GM23338 (cell line): ENCODE data around the gene CEP95. TPM values are rescaled to one million over a fixed set of nuclear protein-coding genes. Genes with fewer than 3 reads are reported as not detected.

Source experiments
- ATAC-seq: fragments of 200-7000 bp; cut with Tn5 transposase; 3 replicates; pipeline ENCODE4 v1.9.1; 2020
- DNase-seq: peaks from one replicate; pipeline ENCODE4 v3.0.0-alpha.2; 2015; ENCODE audit warnings: low spot score
- H2AFZ ChIP-seq: fragments of 200-600 bp; sonication (generic); 2 replicates; pipeline ENCODE4 v1.8.0; 2016; ENCODE audit warnings: antibody characterized with exemption, mild to moderate bottlenecking, moderate library complexity
- H3F3A ChIP-seq: fragments of 200-600 bp; sonication (generic); replicated peaks from 2 replicates; pipeline ENCODE4 v1.8.0; 2017; ENCODE audit warnings: antibody characterized with exemption, mixed run types, low read depth
- H3K27ac ChIP-seq: fragments of 200-600 bp; sonication (generic); 2 replicates; pipeline ENCODE4 v1.6.1; 2016; ENCODE audit warnings: low read depth
- H3K27me3 ChIP-seq: fragments of 200-600 bp; sonication (generic); 2 replicates; pipeline ENCODE4 v1.8.0; 2016; ENCODE audit warnings: mild to moderate bottlenecking, mixed run types, moderate library complexity; ENCODE audit not compliant: insufficient read depth
- H3K36me3 ChIP-seq: fragments of 200-600 bp; sonication (generic); 2 replicates; pipeline ENCODE4 v1.8.0; 2016; ENCODE audit warnings: mild to moderate bottlenecking; ENCODE audit not compliant: insufficient read depth
- H3K4me1 ChIP-seq: fragments of 200-600 bp; sonication (generic); 2 replicates; pipeline ENCODE4 v1.8.0; 2016; ENCODE audit warnings: mild to moderate bottlenecking, moderate library complexity; ENCODE audit not compliant: insufficient read depth
- H3K4me2 ChIP-seq: fragments of 200-600 bp; sonication (generic); 2 replicates; pipeline ENCODE4 v1.7.1; 2017; ENCODE audit warnings: mixed run types
- H3K4me3 ChIP-seq: fragments of 200-600 bp; sonication (generic); 2 replicates; pipeline ENCODE4 v1.6.1; 2016; ENCODE audit warnings: mixed run types
- H3K79me2 ChIP-seq: fragments of 200-600 bp; sonication (generic); replicated peaks from 2 replicates; pipeline ENCODE4 v1.8.0; 2017; ENCODE audit warnings: mild to moderate bottlenecking; ENCODE audit not compliant: insufficient read depth
- H3K9me2 ChIP-seq: fragments of 200-600 bp; sonication (generic); 2 replicates; pipeline ENCODE4 v1.8.0; 2017; ENCODE audit not compliant: insufficient read depth
- H4K20me1 ChIP-seq: fragments of 200-600 bp; sonication (generic); replicated peaks from 2 replicates; pipeline ENCODE4 v1.8.0; 2017; ENCODE audit warnings: mild to moderate bottlenecking; ENCODE audit not compliant: insufficient read depth
- H3K27ac Mint-ChIP-seq: 2 replicates; pipeline ENCODE4 v1.8.0; 2020; ENCODE audit warnings: inconsistent platforms, mild to moderate bottlenecking, moderate library complexity, mixed read lengths
- H3K27me3 Mint-ChIP-seq: 3 replicates; pipeline ENCODE4 v1.8.0; 2022; ENCODE audit warnings: low read depth, mild to moderate bottlenecking, moderate library complexity, mixed read lengths, inconsistent platforms; ENCODE audit not compliant: insufficient read depth, poor library complexity
- H3K36me3 Mint-ChIP-seq: 3 replicates; pipeline ENCODE4 v1.8.0; 2021; ENCODE audit warnings: low read depth, mild to moderate bottlenecking, inconsistent platforms, moderate library complexity, mixed read lengths
- H3K4me1 Mint-ChIP-seq: 3 replicates; pipeline ENCODE4 v1.8.0; 2020; ENCODE audit warnings: mild to moderate bottlenecking, inconsistent platforms, mixed read lengths
- H3K4me3 Mint-ChIP-seq: 3 replicates; pipeline ENCODE4 v1.8.0; 2021; ENCODE audit warnings: moderate library complexity, mild to moderate bottlenecking, inconsistent platforms, mixed read lengths
- H3K9me3 Mint-ChIP-seq: 3 replicates; pipeline ENCODE4 v1.8.0; 2020; ENCODE audit warnings: moderate library complexity, mild to moderate bottlenecking, inconsistent platforms, mixed read lengths
- CREB1 ChIP-seq: fragments of 250-450 bp; sonication (Bioruptor Pico); IDR thresholded peaks from 2 replicates; pipeline ENCODE4 v1.5.0; 2020; ENCODE audit warnings: low read depth, mild to moderate bottlenecking, moderate library complexity
- CTCF ChIP-seq, 2 experiments: fragments of 200-600 bp in 1 of 2; sonication (generic) in 1 of 2; conservative IDR thresholded peaks; 2 replicates each; pipeline versions ENCODE4 v1.5.1 to v1.6.1; 2016 to 2017; ENCODE audit warnings: antibody characterized with exemption in 2 of 2, low read depth in 2 of 2, mild to moderate bottlenecking in 2 of 2, moderate library complexity in 1 of 2
- ETS1 ChIP-seq: IDR thresholded peaks from 2 replicates; pipeline ENCODE4 v1.6.1; 2016; ENCODE audit warnings: antibody characterized with exemption
- EZH2 ChIP-seq: fragments of 200-600 bp; sonication (generic); IDR thresholded peaks from one replicate; pipeline ENCODE4 v1.8.0; 2017; ENCODE audit warnings: antibody characterized with exemption, mild to moderate bottlenecking, low read depth; ENCODE audit not compliant: unreplicated experiment
- EZH2phosphoT487 ChIP-seq: fragments of 200-600 bp; sonication (generic); IDR thresholded peaks from one replicate; pipeline ENCODE4 v1.8.1; 2018; ENCODE audit warnings: antibody characterized with exemption; ENCODE audit not compliant: unreplicated experiment
- JUNB ChIP-seq: IDR thresholded peaks from one replicate; pipeline ENCODE4 v1.6.1; 2016; ENCODE audit warnings: antibody characterized with exemption; ENCODE audit not compliant: unreplicated experiment
- NANOG ChIP-seq: IDR thresholded peaks from 2 replicates; pipeline ENCODE4 v1.6.1; 2016; ENCODE audit warnings: antibody characterized with exemption, borderline replicate concordance
- POLR2AphosphoS5 ChIP-seq: IDR thresholded peaks from 2 replicates; pipeline ENCODE4 v1.6.1; 2016; ENCODE audit warnings: antibody characterized with exemption, low read depth
- REST ChIP-seq: IDR thresholded peaks from one replicate; pipeline ENCODE4 v1.6.1; 2018; ENCODE audit warnings: antibody characterized with exemption; ENCODE audit not compliant: unreplicated experiment
- STAT1 ChIP-seq: IDR thresholded peaks from one replicate; pipeline ENCODE4 v1.6.1; 2016; ENCODE audit warnings: antibody characterized with exemption; ENCODE audit not compliant: unreplicated experiment
- ZNF114 ChIP-seq: fragments of 250-450 bp; sonication (Bioruptor Pico); IDR thresholded peaks from 2 replicates; pipeline ENCODE4 v1.5.0; 2020; ENCODE audit warnings: mild to moderate bottlenecking, moderate library complexity
- ZNF331 ChIP-seq: fragments of 250-450 bp; sonication (Bioruptor Pico); IDR thresholded peaks from 2 replicates; pipeline ENCODE4 v1.5.0; 2020; ENCODE audit warnings: low read depth, mild to moderate bottlenecking, moderate library complexity
- ZNF462 ChIP-seq: fragments of 250-450 bp; sonication (Bioruptor Pico); IDR thresholded peaks from 2 replicates; pipeline ENCODE4 v1.5.0; 2020; ENCODE audit warnings: mild to moderate bottlenecking, moderate library complexity
- polyA plus RNA-seq: library from polyadenylated mRNA; unstranded; fragments of >200 nt; fragmentation: Nextera tagmentation; extraction: Ambion mirVana; gene quantifications from 2 replicates; pipeline ENCODE4 v1.2.1, GENCODE V29; 2016
- total RNA-seq: library from RNA; depleted of rRNA; stranded (reverse); fragments of >200 nt; shearing (Covaris generic); gene quantifications from 2 replicates; pipeline ENCODE4 v1.2.3, GENCODE V29; 2014

CEP95 gene
- total and polyA plus RNA-seq, 2 experiments from 2014 or later: 41.1 to 45.4 TPM

- ATAC-seq: no peak
- Histone ChIP-seq H3K27me3 (no peaks in the 10 kb centered on the region), H3K4me1 (no peaks in the 10 kb centered on the region), H3K4me2 (no peak overlapping the region), H3F3A (no peaks in the 10 kb centered on the region), H3K79me2 (no peaks in the 10 kb centered on the region), H3K27ac (no peak overlapping the region), H3K4me3 (no peak overlapping the region), H3K36me3 (no peaks in the 10 kb centered on the region), H3K9me2 (no peaks in the 10 kb centered on the region), H4K20me1 (no peaks in the 10 kb centered on the region), H2AFZ (no peak overlapping the region)
- H3K36me3 Mint-ChIP-seq: no peaks in the 10 kb centered on the region
- no peak overlapping the region for H3K27ac Mint-ChIP-seq
- H3K9me3 Mint-ChIP-seq: no peaks in the 10 kb centered on the region
- DNase-seq: no peak
- H3K4me1 Mint-ChIP-seq: no peaks in the 10 kb centered on the region; the same call in 2 of the 3 replicates
- no peak overlapping the region for H3K4me3 Mint-ChIP-seq
- peaks cover 2% of the 10 kb centered on the region for H3K27me3 Mint-ChIP-seq
- TF ChIP-seq JUNB: no peak
- no peak for TF ChIP-seq ZNF331 (CRISPR knock-in tag)
- no peak for TF ChIP-seq ZNF114 (CRISPR knock-in tag)
- no peak for TF ChIP-seq EZH2phosphoT487
- TF ChIP-seq ETS1: no peak
- no peak for TF ChIP-seq STAT1
- TF ChIP-seq CTCF (conservative IDR thresholded peaks at IDR 0.05; ENCODE audit: low read depth in 2 of 2): no peak
- TF ChIP-seq CREB1: no peak
- no peak for TF ChIP-seq NANOG
- TF ChIP-seq EZH2: no peak
- no peak for TF ChIP-seq ZNF462 (CRISPR knock-in tag)
- TF ChIP-seq REST: no peak
- no peak for TF ChIP-seq POLR2AphosphoS5
Measured at GRCh38 chr17:64457156-64457555, 49.6 kb upstream of the CEP95 start.
